Activated naive CD4-positive, alpha-beta T cell treated with anti-CD3 and anti-CD28 coated beads, Interleukin-2, amount 10 ng/mL, durations not matched to agents 7 days and 5 days (primary cell): ENCODE data around the gene ASIC4.
A peak's percentile ranks its signal among the peaks of the same experiment; 100 is the strongest.

Experiments
- CTCF ChIA-PET: fragments of 350-600 bp; sonication (Branson Sonifier 250); formaldehyde crosslinking; loops from one replicate; lab custom pipeline; 2021; ENCODE audit warnings: antibody characterized with exemption; lab: Charles Lee
- DNase-seq: peaks from one replicate; pipeline ENCODE4 v3.0.0-alpha.2; 2020
- H3K27ac Mint-ChIP-seq: one replicate; pipeline ENCODE4 v1.8.0; 2021; ENCODE audit warnings: mild to moderate bottlenecking, moderate library complexity, mixed read lengths
- H3K27me3 Mint-ChIP-seq: one replicate; pipeline ENCODE4 v1.8.0; 2021; ENCODE audit warnings: mild to moderate bottlenecking, mixed read lengths
- H3K36me3 Mint-ChIP-seq: one replicate; pipeline ENCODE4 v1.8.0; 2021; ENCODE audit warnings: mixed read lengths
- H3K4me1 Mint-ChIP-seq: one replicate; pipeline ENCODE4 v1.8.0; 2021; ENCODE audit warnings: mixed read lengths
- H3K4me3 Mint-ChIP-seq: one replicate; pipeline ENCODE4 v1.8.0; 2021; ENCODE audit warnings: mild to moderate bottlenecking, moderate library complexity, mixed read lengths
- H3K9me3 Mint-ChIP-seq: one replicate; pipeline ENCODE4 v1.8.0; 2021; ENCODE audit warnings: mixed read lengths

ASIC4 gene

DNA sequence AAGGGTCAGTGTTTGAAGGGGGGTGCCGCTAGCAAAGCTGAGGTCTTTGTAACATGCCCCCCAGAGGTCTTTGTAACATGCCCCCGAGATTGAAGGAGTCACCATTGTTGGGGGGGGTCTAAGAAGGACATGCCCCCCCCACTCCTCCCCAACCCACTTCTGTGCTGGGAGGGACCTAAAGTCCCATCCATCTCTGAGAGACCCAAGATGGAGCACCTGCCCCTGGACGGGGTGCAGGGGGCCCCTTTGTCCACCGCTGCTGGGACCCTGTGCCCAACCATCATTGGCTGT lies 5.9 kb upstream of the ASIC4 start:
- Mint-ChIP-seq H3K4me1 (peaks cover 9% of the 10 kb centered on the region), H3K27me3 (peaks cover 59% of the 10 kb centered on the region), H3K4me3 (no peak overlapping the region), H3K36me3 (peaks cover 7% of the 10 kb centered on the region), H3K9me3 (no peaks in the 10 kb centered on the region), H3K27ac (no peak overlapping the region)
- DNase-seq: no peak
- CTCF ChIA-PET: interaction anchor here (0.8 to 2.6 kb wide), 6 partner anchors 10 to 105 kb away, joined by 3 to 16 read pairs (median 5); a partner anchor contains a TSS

DNA sequence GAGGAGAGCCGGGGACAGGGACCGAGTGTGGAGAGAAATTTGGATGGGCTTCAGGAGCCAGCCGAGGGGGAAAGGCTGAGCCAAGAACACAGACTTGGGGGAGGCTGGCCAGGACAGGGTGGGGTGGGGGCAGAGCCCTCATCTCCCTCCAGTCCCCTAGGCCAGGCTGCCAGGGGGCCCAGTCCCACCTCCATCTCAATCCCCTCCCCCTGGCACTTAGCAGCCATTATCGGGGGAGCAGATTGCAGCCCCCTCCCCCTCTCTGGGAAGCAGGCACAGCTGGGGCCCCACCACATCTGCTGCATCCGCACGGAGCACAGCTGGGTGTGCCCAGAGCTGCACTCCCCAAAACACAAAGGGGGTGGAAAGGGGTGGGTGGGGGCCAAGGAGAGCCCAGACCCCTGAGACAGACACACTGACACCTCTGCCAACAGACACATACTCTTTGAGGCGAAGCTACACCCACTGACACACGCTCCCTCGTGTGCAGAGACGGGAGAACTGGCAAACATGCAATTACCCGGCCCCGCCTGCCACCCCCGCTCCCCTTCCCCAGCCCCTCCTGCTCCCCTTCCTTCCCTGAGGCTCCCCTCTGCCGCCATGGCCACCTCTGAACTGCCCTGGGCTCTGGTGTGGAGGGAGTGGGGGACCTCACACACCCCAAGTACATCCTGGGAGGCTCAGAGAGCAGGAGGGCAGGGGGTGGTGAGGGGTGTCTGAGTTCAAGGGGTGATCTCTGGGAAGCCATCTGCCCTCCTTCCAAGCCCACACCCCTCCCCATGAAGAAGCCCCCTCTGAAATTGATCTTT lies 5.1 kb upstream of the ASIC4 start:
- DNase-seq: no peak
- Mint-ChIP-seq H3K4me1 (peaks cover 13% of the 10 kb centered on the region), H3K4me3 (no peak overlapping the region), H3K27me3 (peaks cover 66% of the 10 kb centered on the region), H3K36me3 (peaks cover 3% of the 10 kb centered on the region), H3K9me3 (no peaks in the 10 kb centered on the region), H3K27ac (no peak overlapping the region)
- CTCF ChIA-PET: interaction anchor here (0.6 to 3.6 kb wide), 14 partner anchors 8 to 1751 kb away, joined by 3 to 25 read pairs (median 8); partner anchors contain the start of gene GMPPA

DNA sequence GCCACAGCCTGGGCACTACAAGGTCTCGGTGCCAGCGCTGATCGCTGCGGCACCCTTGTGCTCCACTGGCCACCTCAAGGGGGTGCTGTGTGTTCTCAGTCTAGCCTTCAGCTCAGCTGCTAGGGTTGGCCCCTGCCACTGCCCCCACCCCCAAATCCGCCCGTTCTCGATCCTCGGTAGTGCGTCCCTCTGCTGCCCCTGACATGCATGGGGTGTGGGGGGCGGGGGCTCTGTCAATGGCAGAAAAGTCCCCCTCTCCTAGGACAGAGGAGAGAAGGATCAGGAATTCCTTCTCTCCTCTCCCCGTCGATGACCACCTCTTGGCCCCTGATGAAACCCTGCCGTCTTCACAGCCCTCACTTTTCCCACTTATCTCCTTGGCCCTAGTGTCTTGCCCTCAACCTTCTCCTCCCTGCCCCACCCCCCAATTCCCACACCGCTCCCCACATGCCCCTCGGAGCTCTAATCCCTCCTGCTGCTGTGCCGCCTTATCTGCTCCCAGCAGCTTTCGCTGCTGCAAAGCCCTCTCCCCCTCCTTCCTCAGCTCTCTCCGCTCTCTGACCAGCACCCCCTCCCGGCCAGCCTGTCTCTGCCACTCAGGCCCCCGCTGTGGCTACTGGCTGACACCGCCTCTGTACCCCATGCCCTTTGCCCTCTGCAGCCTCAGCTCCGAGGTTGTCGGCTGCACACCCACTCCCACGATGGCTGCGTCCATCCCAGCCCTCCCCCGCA lies 4.3 kb upstream of the ASIC4 start:
- H3K4me1 Mint-ChIP-seq: peaks cover 13% of the 10 kb centered on the region
- peaks cover 3% of the 10 kb centered on the region for H3K36me3 Mint-ChIP-seq
- no peak overlapping the region for H3K4me3 Mint-ChIP-seq
- peaks cover 74% of the 10 kb centered on the region for H3K27me3 Mint-ChIP-seq
- CTCF ChIA-PET: interaction anchor here (0.6 to 3.6 kb wide), 13 partner anchors 9 to 1751 kb away, joined by 3 to 25 read pairs (median 8); partner anchors contain the start of gene GMPPA
- peak; percentile 68 for DNase-seq
- no peaks in the 10 kb centered on the region for H3K9me3 Mint-ChIP-seq
- H3K27ac Mint-ChIP-seq: no peak overlapping the region

DNA sequence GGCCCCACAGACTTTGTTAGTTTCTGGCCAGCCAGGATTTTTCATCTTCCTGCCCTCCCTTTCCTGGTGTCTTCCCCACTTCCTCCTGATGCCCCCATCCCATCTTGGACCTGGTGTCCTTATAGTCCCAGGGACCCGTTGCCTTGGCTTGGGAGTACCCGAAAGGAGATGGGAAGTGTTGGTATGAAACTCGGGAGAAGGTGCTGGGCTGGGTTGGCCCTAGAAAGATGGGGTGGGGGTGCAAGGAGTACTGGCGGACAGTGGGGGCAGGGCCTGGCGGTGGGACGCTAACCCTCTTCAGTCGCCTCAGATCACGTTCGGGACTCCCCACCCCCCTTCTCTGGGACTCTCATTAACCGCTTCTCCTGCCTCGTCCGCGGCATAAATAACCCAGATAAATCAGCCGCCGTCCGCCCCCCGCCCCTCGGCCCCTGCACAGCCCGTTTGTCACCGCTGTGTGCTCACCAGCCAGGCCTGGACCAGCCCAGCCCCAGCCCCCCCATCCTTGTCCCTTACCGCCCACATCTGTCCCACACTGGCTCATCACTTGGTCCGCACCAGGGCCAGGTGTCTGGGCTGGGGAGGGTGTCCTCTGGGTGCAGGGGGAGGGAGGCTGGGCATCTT lies 3.7 kb upstream of the ASIC4 start:
- H3K27me3 Mint-ChIP-seq: peaks cover 81% of the 10 kb centered on the region
- no peaks in the 10 kb centered on the region for H3K9me3 Mint-ChIP-seq
- CTCF ChIA-PET: interaction anchor here (0.9 to 3.6 kb wide), 10 partner anchors 8 to 33 kb away, joined by 3 to 25 read pairs (median 8); a partner anchor contains a TSS
- H3K36me3 Mint-ChIP-seq: peaks cover 3% of the 10 kb centered on the region
- no peak overlapping the region for H3K27ac Mint-ChIP-seq
- no peak for DNase-seq
- H3K4me1 Mint-ChIP-seq: peaks cover 13% of the 10 kb centered on the region
- no peak overlapping the region for H3K4me3 Mint-ChIP-seq

DNA sequence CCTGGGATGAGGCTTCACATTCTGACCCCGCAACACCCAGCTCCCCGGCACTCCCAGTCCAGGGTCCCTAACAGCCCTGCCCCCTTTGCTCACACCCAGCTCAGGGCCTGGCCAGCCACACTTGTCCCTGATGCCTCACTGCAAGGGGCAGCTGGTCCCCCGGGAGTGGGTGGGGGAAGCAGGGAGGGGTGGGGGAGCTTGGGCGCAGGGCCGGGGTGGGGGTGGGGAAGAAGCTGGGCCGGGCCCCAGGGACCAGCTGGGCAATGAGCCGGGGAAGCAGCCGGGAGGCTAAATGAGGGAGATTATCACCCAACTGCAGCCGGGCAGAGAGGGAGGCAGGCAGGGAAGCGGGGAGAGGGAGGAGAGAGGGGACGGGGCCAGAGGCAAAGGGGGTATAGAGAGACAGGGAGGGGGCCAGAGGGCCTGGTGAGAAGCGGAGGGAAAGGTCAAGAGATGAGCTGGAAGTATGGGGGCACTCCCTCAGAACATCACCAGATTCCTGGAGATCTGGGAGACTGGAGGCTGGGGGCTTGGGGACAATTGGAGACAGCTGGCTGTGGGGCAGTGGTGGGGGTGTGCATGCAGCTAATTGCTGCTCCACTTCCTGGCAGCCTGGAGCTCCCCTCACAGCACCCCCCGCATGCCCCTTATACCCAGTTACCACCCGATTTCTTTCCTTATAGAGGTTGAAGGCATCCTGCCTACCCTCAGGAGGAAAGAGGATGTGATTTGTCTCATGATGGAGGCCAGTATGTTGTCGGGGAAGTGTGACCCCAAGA lies 2.5 kb upstream of the ASIC4 start:
- no peaks in the 10 kb centered on the region for H3K9me3 Mint-ChIP-seq
- peaks cover under 1% of the 10 kb centered on the region for H3K36me3 Mint-ChIP-seq
- H3K4me1 Mint-ChIP-seq: peaks cover 13% of the 10 kb centered on the region
- H3K27ac Mint-ChIP-seq: no peak overlapping the region
- CTCF ChIA-PET: interaction anchor here (0.7 to 3.6 kb wide), 6 partner anchors 10 to 18 kb away, joined by 3 to 25 read pairs (median 6); a partner anchor contains a TSS
- H3K4me3 Mint-ChIP-seq: no peak overlapping the region
- peaks cover 92% of the 10 kb centered on the region for H3K27me3 Mint-ChIP-seq
- no peak for DNase-seq

DNA sequence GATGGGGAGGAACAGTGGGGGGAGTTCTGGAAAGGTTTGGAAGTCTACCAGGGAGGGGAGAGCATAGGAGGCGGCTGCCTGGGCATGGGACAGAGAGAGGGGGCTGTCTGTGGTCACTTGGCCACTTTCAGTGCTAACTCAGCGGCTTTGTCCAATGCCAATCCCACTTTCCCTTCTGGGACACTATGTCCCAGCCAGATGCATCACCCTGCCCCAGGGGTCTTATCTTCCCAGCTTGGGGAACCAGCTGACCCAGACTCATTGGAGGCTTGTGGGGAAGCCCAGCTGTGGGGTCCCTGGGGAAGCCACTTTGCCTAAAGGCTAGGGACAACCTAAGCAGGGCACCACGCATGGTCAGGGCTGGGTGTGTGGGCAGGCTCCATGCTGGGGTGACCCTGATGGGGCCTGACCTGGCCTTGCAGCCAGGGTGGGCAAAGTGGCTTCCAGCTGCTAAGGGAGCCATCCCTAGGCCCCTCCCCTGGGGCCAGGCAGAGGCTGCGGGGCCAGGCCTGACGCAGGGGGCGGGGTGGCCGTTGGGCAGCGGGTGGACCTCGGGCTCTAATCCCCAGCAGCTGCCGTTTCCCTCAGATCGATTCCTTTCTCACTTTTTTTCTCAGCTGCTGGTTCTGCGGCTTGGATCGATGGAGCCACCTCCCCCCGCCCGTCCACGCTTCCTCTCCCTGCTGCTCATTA lies 1.6 kb upstream of the ASIC4 start:
- H3K27ac Mint-ChIP-seq: no peak overlapping the region
- H3K4me3 Mint-ChIP-seq: no peak overlapping the region
- DNase-seq: no peak
- H3K9me3 Mint-ChIP-seq: no peaks in the 10 kb centered on the region
- H3K36me3 Mint-ChIP-seq: no peaks in the 10 kb centered on the region
- H3K27me3 Mint-ChIP-seq: peaks cover 100% of the 10 kb centered on the region
- CTCF ChIA-PET: interaction anchor here (1.1 to 2.2 kb wide), 2 partner anchors 12 to 17 kb away, joined by 3 to 6 read pairs; no protein-coding TSS in a partner anchor
- H3K4me1 Mint-ChIP-seq: peaks cover 13% of the 10 kb centered on the region

DNA sequence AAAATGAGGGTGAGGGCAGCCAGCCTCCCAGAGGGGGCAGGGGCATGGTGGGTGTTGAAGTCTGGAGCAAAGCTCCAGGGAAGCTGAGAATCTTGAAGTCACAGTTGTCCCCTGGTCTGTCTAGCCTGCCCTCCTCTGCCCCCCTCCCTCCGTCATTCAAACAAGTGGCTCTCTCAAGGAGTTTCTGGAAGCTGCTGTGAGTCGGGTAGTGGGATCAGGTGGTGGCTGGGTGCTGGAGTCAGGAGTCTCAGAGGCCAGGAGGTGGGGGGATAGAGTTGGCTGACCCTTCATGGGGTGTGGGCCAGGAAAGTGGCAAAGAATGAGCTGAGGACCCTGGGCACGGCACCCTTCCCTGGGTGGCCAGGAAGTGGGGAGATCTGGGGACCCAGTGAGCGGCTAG lies 495 bp upstream of the ASIC4 start:
- Mint-ChIP-seq H3K9me3 (no peaks in the 10 kb centered on the region), H3K4me3 (no peak overlapping the region), H3K36me3 (no peaks in the 10 kb centered on the region), H3K27ac (no peak overlapping the region), H3K27me3 (peaks cover 100% of the 10 kb centered on the region), H3K4me1 (peaks cover 13% of the 10 kb centered on the region)
- no peak for DNase-seq
- CTCF ChIA-PET: interaction anchor here (0.7 to 1.1 kb wide), 2 partner anchors 13 to 18 kb away, joined by 3 read pairs; a partner anchor contains a TSS

DNA sequence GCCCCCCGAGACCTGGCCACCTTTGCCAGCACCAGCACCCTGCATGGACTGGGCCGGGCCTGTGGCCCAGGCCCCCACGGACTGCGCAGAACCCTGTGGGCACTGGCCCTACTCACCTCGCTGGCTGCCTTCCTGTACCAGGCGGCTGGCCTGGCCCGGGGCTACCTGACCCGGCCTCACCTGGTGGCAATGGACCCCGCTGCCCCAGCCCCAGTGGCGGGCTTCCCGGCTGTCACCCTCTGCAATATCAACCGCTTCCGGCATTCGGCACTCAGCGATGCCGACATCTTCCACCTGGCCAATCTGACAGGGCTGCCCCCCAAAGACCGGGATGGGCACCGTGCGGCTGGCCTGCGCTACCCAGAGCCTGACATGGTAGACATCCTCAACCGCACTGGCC lies 554 bp downstream of the ASIC4 start:
- Mint-ChIP-seq H3K9me3 (no peaks in the 10 kb centered on the region), H3K4me1 (peaks cover 10% of the 10 kb centered on the region), H3K27me3 (peaks cover 96% of the 10 kb centered on the region), H3K27ac (no peak overlapping the region), H3K36me3 (no peaks in the 10 kb centered on the region), H3K4me3 (no peak overlapping the region)
- no peak for DNase-seq
- CTCF ChIA-PET: no interaction called here

DNA sequence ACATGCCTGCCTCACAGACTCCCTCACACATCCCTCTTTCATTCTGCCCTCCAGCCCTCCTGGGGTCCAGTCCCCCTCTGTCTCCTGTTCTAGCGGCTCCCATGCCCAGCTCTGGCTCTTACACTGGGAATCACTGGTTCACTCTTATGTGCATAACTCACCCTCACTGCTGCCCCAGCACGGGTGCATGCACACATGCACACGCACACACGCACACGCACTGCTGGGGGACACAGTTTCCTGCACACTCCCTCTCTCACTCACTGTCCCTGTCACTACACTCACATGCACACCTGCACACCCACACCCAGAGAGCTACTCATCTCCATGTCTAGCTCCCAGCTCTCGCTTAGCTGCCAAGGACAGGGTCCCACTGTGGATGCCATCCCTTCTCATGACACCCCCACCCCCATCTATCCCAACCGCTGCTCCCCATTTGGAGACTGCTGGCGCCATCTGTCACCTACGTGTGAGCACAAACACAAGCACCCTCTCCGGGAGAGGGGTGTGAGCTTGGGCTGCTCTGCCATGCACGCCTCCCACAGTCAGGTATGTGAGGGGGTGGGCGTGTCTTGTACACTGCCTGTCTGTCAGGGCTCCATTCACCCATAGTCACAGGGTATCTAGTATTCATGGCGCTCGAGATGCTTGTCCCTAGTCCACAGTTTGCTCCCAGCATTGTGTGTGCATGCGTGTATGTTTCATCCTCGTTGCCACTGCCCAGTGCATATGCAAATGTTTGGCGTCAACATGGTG lies 1.8 kb downstream of the ASIC4 start:
- DNase-seq: no peak
- Mint-ChIP-seq H3K4me1 (peaks cover 4% of the 10 kb centered on the region), H3K36me3 (no peaks in the 10 kb centered on the region), H3K4me3 (no peak overlapping the region), H3K27me3 (peaks cover 96% of the 10 kb centered on the region), H3K27ac (no peak overlapping the region), H3K9me3 (no peaks in the 10 kb centered on the region)
- CTCF ChIA-PET: interaction anchor here (1.0 kb wide), 2 partner anchors 14 to 16 kb away, joined by 3 to 4 read pairs; no protein-coding TSS in a partner anchor

DNA sequence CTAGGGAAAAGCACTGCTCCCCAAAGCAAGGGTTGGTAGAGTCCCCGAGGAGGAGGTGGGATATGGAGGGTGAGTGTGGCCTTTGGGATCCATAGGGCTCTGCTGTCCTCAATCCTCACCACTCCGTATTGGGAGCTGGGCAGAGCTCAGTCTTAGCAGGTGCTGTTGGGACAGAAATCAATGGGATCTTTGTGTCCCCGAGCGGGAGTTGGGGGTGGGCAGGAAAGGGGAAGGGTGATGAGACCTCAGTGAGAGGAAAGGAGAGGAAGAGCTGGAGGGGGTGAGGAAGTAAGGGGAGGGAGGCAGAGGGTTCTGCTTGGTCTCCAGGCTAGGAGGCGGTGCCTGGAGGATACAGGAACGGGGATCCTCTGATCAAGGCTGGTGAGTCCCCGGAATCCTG lies 2.6 kb downstream of the ASIC4 start:
- Mint-ChIP-seq H3K27ac (no peak overlapping the region), H3K4me1 (peaks cover 4% of the 10 kb centered on the region), H3K36me3 (no peaks in the 10 kb centered on the region), H3K9me3 (no peaks in the 10 kb centered on the region), H3K27me3 (peaks cover 96% of the 10 kb centered on the region), H3K4me3 (no peak overlapping the region)
- DNase-seq: no peak
- CTCF ChIA-PET: interaction anchor here (0.6 to 1.2 kb wide), 3 partner anchors 17 to 370 kb away, joined by 3 read pairs; no protein-coding TSS in a partner anchor

DNA sequence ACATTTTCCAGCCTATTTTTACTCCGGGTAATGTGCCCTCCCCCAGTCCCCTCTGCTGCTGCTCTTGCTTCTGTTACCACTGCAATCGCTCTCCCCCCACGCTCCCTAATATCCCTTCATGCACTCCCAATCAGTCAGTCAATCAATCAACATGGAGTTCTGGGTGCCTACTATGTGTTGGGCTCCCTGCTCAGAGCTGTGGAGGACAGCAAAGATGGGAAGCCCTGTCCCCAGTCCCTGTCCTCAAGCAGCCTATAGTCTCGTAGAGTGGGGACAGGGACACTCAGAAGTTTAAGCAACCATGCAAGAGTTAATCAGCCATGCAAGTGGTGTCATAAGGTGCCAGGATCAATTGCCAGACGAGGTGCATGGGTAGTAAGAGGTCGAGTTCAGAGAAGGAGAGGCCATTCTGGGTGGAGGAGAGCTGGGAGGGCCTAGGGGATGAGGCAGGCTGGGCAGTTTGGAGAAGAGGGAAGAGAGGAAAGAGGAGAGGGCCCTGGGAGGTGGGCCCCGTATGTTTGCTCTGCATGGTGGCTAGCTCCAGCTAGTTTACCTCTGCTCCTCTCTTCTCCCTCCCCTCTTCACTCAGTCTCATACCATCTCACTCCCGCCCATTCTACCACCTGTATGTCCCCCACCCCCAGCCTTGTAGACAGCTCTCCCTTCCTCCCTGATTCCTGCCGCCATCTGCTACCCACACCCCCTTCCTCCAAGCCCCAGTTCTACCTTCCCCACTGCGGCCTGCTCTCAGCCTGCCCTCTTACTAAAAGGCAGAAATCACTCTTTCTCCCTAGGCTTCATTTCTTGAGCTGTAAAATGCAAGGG lies 3.9 kb downstream of the ASIC4 start:
- CTCF ChIA-PET: interaction anchor here (1.2 to 3.1 kb wide), 4 partner anchors 9 to 25 kb away, joined by 3 to 25 read pairs (median 6); a partner anchor contains a TSS
- no peak overlapping the region for H3K4me3 Mint-ChIP-seq
- no peaks in the 10 kb centered on the region for H3K9me3 Mint-ChIP-seq
- no peak for DNase-seq
- no peak overlapping the region for H3K27ac Mint-ChIP-seq
- peaks cover 6% of the 10 kb centered on the region for H3K4me1 Mint-ChIP-seq
- peaks cover 96% of the 10 kb centered on the region for H3K27me3 Mint-ChIP-seq
- H3K36me3 Mint-ChIP-seq: no peaks in the 10 kb centered on the region

DNA sequence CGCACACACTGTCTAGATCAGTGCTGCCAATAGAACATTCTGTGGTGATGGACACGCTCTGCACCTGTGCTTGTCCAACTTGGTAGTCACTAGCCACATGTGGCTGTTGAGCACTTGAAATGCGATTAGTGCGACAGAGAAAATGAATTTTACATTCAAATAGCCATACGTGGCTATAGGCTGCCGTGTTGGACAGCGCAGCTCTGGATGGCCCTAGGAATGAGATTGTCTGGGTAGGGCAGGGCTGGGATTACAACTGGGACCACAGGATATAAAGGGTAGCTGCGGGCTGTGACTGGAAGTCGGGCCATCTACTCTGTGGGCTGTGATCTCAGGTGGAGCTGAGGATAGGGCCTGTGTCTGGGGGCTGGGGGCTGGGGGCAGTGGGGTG lies 5.2 kb downstream of the ASIC4 start:
- Mint-ChIP-seq H3K4me3 (no peak overlapping the region), H3K4me1 (peaks cover 2% of the 10 kb centered on the region), H3K27ac (no peak overlapping the region), H3K9me3 (no peaks in the 10 kb centered on the region), H3K36me3 (no peaks in the 10 kb centered on the region), H3K27me3 (peaks cover 96% of the 10 kb centered on the region)
- CTCF ChIA-PET: interaction anchor here (0.9 to 3.1 kb wide), 6 partner anchors 10 to 44 kb away, joined by 3 to 25 read pairs (median 7); a partner anchor contains a TSS
- DNase-seq: no peak
